K562 (cell line): ENCODE data around the gene MTERF4. TPM values are rescaled to one million over a fixed set of nuclear protein-coding genes. Genes with fewer than 3 reads are reported as not detected.

Source experiments
- ADNP ChIP-seq: fragments of 200-800 bp; sonication (Bioruptor generic); IDR thresholded peaks from 2 replicates; pipeline ENCODE4 v1.6.1; 2016; ENCODE audit warnings: missing genetic modification characterization, missing compliant biosample characterization
- C11orf30 ChIP-seq: fragments of 450-650 bp; IDR thresholded peaks from 2 replicates; pipeline ENCODE4 v1.6.1; 2016; ENCODE audit warnings: low read depth, mild to moderate bottlenecking
- CBFA2T2 ChIP-seq: fragments of 450-650 bp; conservative IDR thresholded peaks from 2 replicates; pipeline ENCODE4 v1.6.1; 2017; ENCODE audit warnings: mild to moderate bottlenecking
- CHD1 ChIP-seq: fragments of 200-600 bp; sonication (generic); IDR thresholded peaks from one replicate; pipeline ENCODE4 v1.6.1; 2012; ENCODE audit warnings: mild to moderate bottlenecking, moderate library complexity, low read length, inconsistent platforms
- CREB5 ChIP-seq: fragments of 250-450 bp; sonication (Bioruptor Pico); IDR thresholded peaks from 2 replicates; pipeline ENCODE4 v1.5.0; 2020; ENCODE audit warnings: mild to moderate bottlenecking
- EGR1 ChIP-seq: fragments of 450-650 bp; conservative IDR thresholded peaks from 2 replicates; pipeline ENCODE4 v1.6.1; 2017; ENCODE audit warnings: mild to moderate bottlenecking
- GATAD2B ChIP-seq: fragments of 450-650 bp; IDR thresholded peaks from 2 replicates; pipeline ENCODE4 v1.6.1; 2017; ENCODE audit warnings: mild to moderate bottlenecking, borderline replicate concordance
- HDAC2 ChIP-seq: fragments of 450-650 bp; IDR thresholded peaks from 2 replicates; pipeline ENCODE4 v1.6.1; 2016; ENCODE audit warnings: mild to moderate bottlenecking
- ID3 ChIP-seq, 2 experiments: fragments of 250-450 bp in 1 of 2; fragments of 450-650 bp in 1 of 2; sonication (Bioruptor Pico) in 1 of 2; IDR thresholded peaks; 2 replicates each; pipeline versions ENCODE4 v1.6.1 to v1.8.0; 2016 to 2021; ENCODE audit warnings: mild to moderate bottlenecking in 2 of 2, moderate library complexity in 2 of 2, missing compliant biosample characterization in 1 of 2, missing genetic modification characterization in 1 of 2
- KDM5B ChIP-seq: fragments of 200-600 bp; sonication (generic); IDR thresholded peaks from 2 replicates; pipeline ENCODE4 v1.6.1; 2012; ENCODE audit warnings: low read depth, mild to moderate bottlenecking, moderate library complexity, low read length, control low read depth, inconsistent platforms; ENCODE audit not compliant: insufficient replicate concordance
- MEIS2 ChIP-seq: fragments of 450-650 bp; IDR thresholded peaks from 2 replicates; pipeline ENCODE4 v1.6.1; 2014; ENCODE audit warnings: mild to moderate bottlenecking; ENCODE audit not compliant: partially characterized antibody
- NFYB ChIP-seq: IDR thresholded peaks from 2 replicates; pipeline ENCODE4 v1.6.1; 2011; ENCODE audit warnings: mild to moderate bottlenecking, moderate library complexity; ENCODE audit not compliant: insufficient read length; ENCODE audit errors: extremely low read depth
- NONO ChIP-seq, 2 experiments: fragments of 200-400 bp in 1 of 2; fragments of 450-650 bp in 1 of 2; formaldehyde crosslinking in 1 of 2; IDR thresholded peaks; 2 replicates each; pipeline ENCODE4 v1.6.1; 2017; ENCODE audit warnings: low read depth in 2 of 2, mild to moderate bottlenecking in 2 of 2, moderate library complexity in 2 of 2, low read length in 1 of 2
- RBBP5 ChIP-seq: fragments of 200-600 bp; sonication (generic); IDR thresholded peaks from 2 replicates; pipeline ENCODE4 v1.6.1; 2012; ENCODE audit warnings: borderline replicate concordance, mild to moderate bottlenecking, low read length, control low read depth, inconsistent platforms; ENCODE audit not compliant: insufficient read depth, poor library complexity, severe bottlenecking
- SRF ChIP-seq, 2 experiments: fragments of 250-450, 450-650 bp in 1 of 2; sonication (Bioruptor Pico) in 1 of 2; sonication (generic) in 1 of 2; formaldehyde crosslinking; IDR thresholded peaks; 2 replicates each; pipeline versions ENCODE4 v1.5.0 to v1.5.1; 2020 to 2022; ENCODE audit warnings: mild to moderate bottlenecking in 1 of 2, missing genetic modification reagents in 1 of 2
- SRSF7 ChIP-seq: fragments of 200-400 bp; formaldehyde crosslinking; optimal IDR thresholded peaks from 2 replicates; pipeline ENCODE3; 2017; ENCODE audit warnings: mild to moderate bottlenecking, low read depth, low read length
- TCF3 ChIP-seq: sonication (generic); formaldehyde crosslinking; IDR thresholded peaks from 2 replicates; pipeline ENCODE4 v1.4.0; 2020; ENCODE audit warnings: mild to moderate bottlenecking, missing genetic modification reagents
- UBTF ChIP-seq, 2 experiments: IDR thresholded peaks; 2 replicates each; pipeline ENCODE4 v1.6.1; 2012; ENCODE audit warnings: improper control_type of control experiment in 2 of 2, low read depth in 2 of 2, low read length in 2 of 2, borderline replicate concordance in 1 of 2
- ZBTB1 ChIP-seq: sonication (generic); formaldehyde crosslinking; IDR thresholded peaks from 2 replicates; pipeline ENCODE4 v1.8.1; 2023; ENCODE audit warnings: missing genetic modification reagents, low read depth, mild to moderate bottlenecking, borderline replicate concordance
- ZKSCAN3 ChIP-seq: fragments of 250-450 bp; sonication (Bioruptor Pico); IDR thresholded peaks from 2 replicates; pipeline ENCODE4 v1.4.0; 2020
- ZNF324 ChIP-seq: fragments of 250-450 bp; sonication (Bioruptor Pico); IDR thresholded peaks from 2 replicates; pipeline ENCODE4 v1.4.0; 2020; ENCODE audit warnings: mild to moderate bottlenecking
- ZNF695 ChIP-seq: fragments of 450-650 bp; formaldehyde crosslinking; IDR thresholded peaks from 2 replicates; pipeline ENCODE4 v1.4.0; 2020; ENCODE audit warnings: mild to moderate bottlenecking, moderate library complexity
- ZNF77 ChIP-seq: fragments of 250-450 bp; sonication (Bioruptor Pico); IDR thresholded peaks from 2 replicates; pipeline ENCODE4 v1.5.0; 2020
- polyA plus RNA-seq, 8 experiments: library from polyadenylated mRNA; depleted of rRNA in 4 of 8; stranded (reverse) in 5 of 8; unstranded in 3 of 8; fragments of >200 nt; fragmentation: Nextera tagmentation in 2 of 8; fragmentation: Illumina TruSeq in 1 of 8; extraction: Ambion mirVana in 2 of 8; extraction: Trizol in 1 of 8; gene quantifications; 2 replicates each; pipeline versions ENCODE4 v1.2.1 to v1.2.3, GENCODE V29; 2011 to 2014; ENCODE audit warnings: inconsistent platforms in 1 of 8, missing spikeins in 1 of 8
- total RNA-seq, 7 experiments: library from RNA; depleted of rRNA in 6 of 7; stranded (reverse); fragments of >200 nt in 6 of 7; fragmentation: Illumina TruSeq in 2 of 7; extraction: Trizol in 2 of 7; gene quantifications; 2 replicates each; pipeline versions ENCODE4 v1.2.1 to v1.2.3, GENCODE V29; 2011 to 2021; ENCODE audit warnings: low replicate concordance in 1 of 7
- TF ChIP-seq, protein P1 (sequence below): sonication (generic); formaldehyde crosslinking; IDR thresholded peaks from 2 replicates; pipeline ENCODE4 v1.8.0; 2022; ENCODE audit warnings: mild to moderate bottlenecking, missing genetic modification reagents

The MTERF4 gene
- total and polyA plus RNA-seq, 9 of the 15 experiments (the other 6 are each of a cell fraction or from before 2014, with no cell fraction given): 15.3 to 29.6 (median 21.2) TPM

GRCh38 chr2:241102239-241102803, at the start of gene MTERF4 (continued):
- TF ChIP-seq, protein P1, sequence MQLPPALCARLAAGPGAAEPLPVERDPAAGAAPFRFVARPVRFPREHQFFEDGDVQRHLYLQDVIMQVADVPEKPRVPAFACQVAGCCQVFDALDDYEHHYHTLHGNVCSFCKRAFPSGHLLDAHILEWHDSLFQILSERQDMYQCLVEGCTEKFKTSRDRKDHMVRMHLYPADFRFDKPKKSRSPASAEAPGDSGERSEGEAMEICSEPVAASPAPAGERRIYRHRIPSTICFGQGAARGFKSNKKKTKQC (CRISPR knock-in tag): peak; percentile 88
- TF ChIP-seq UBTF (IDR thresholded peaks at IDR 0.05; ENCODE audit: borderline replicate concordance in 1 of 2, low read depth in 2 of 2, low read length in 2 of 2) (peak; percentile 92 to 99), HDAC2 (no peak), EGR1 (peak; percentile 29; the same call in 1 of the 2 replicates), KDM5B (peak; percentile 87), C11orf30 (peak; percentile 98), NFYB (no peak), CHD1 (no peak), RBBP5 (peak; percentile 94), ZNF324 (no peak), ADNP (tag) (no peak), ZBTB1 (CRISPR knock-in tag) (no peak), SRF (CRISPR knock-in tag; IDR thresholded peaks at IDR 0.05) (no peak; a peak in 1 of 4 replicates), NONO (IDR thresholded peaks at IDR 0.05; ENCODE audit: low read depth in 2 of 2, low read length in 1 of 2) (peak; percentile 77 to 79; a peak in 3 of 4 replicates), TCF3 (CRISPR knock-in tag) (no peak), CREB5 (CRISPR knock-in tag) (no peak), MEIS2 (no peak), ZNF695 (CRISPR knock-in tag) (no peak), ZNF77 (no peak), GATAD2B (peak; percentile 55; the same call in 1 of the 2 replicates), SRSF7 (no peak), ID3 (CRISPR knock-in tag; IDR thresholded peaks at IDR 0.05) (no peak), ID3 (tag; IDR thresholded peaks at IDR 0.05) (peak; percentile 77), ZKSCAN3 (CRISPR knock-in tag) (no peak), CBFA2T2 (no peak)
